Measurements from ENCODE around the gene TOM1L2.

- TF ChIP-seq, protein P1, sequence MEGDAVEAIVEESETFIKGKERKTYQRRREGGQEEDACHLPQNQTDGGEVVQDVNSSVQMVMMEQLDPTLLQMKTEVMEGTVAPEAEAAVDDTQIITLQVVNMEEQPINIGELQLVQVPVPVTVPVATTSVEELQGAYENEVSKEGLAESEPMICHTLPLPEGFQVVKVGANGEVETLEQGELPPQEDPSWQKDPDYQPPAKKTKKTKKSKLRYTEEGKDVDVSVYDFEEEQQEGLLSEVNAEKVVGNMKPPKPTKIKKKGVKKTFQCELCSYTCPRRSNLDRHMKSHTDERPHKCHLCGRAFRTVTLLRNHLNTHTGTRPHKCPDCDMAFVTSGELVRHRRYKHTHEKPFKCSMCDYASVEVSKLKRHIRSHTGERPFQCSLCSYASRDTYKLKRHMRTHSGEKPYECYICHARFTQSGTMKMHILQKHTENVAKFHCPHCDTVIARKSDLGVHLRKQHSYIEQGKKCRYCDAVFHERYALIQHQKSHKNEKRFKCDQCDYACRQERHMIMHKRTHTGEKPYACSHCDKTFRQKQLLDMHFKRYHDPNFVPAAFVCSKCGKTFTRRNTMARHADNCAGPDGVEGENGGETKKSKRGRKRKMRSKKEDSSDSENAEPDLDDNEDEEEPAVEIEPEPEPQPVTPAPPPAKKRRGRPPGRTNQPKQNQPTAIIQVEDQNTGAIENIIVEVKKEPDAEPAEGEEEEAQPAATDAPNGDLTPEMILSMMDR (IDR thresholded peaks at IDR 0.05), result no peak
- TF ChIP-seq POLR2A (IDR thresholded peaks at IDR 0.05), result no peak
These were observed 46.2 kb downstream of the TOM1L2 start for GRCh38 chr17:17926036-17926435.

Data from lower leg skin (tissue), 3 donors.